Dermis blood vessel endothelial cell (primary cell): ENCODE measurements around the gene MRPL10. TPM values are rescaled to one million over a fixed set of nuclear protein-coding genes. Genes with fewer than 3 reads are reported as not detected.

Experiments
- DNase-seq: peaks from one replicate; pipeline ENCODE4 v3.0.0; 2010
- total RNA-seq: library from RNA; depleted of rRNA; stranded (reverse); fragments of >200 nt; gene quantifications from 2 replicates; pipeline ENCODE4 v1.2.3, GENCODE V29; 2014

MRPL10 gene
- total RNA-seq, 1 donor from 2014 or later = 19.9 TPM

- no peak for DNase-seq
These were observed 7.7 kb upstream of the MRPL10 start for GRCh38 chr17:47839071-47839470.

GRCh38 chr17:47838636-47839035 is 7.3 kb upstream of the MRPL10 start:
- DNase-seq = no peak

GRCh38 chr17:47837401-47838039 is 6.2 kb upstream of the MRPL10 start:
- DNase-seq = no peak

GRCh38 chr17:47836601-47837000 is 5.3 kb upstream of the MRPL10 start:
- DNase-seq = no peak

- peak; percentile 67 for DNase-seq
These were observed 3.4 kb upstream of the MRPL10 start for GRCh38 chr17:47834756-47835155.

- DNase-seq = no peak
These were observed 590 bp upstream of the MRPL10 start for GRCh38 chr17:47831934-47832327.

GRCh38 chr17:47830396-47831002 is 842 bp downstream of the MRPL10 start:
- no peak for DNase-seq

- no peak for DNase-seq
These were observed 1.5 kb downstream of the MRPL10 start for GRCh38 chr17:47829870-47830269.

GRCh38 chr17:47823519-47823918 is 7.8 kb downstream of the MRPL10 start:
- DNase-seq = no peak

GRCh38 chr17:47822785-47823184 is 8.6 kb downstream of the MRPL10 start:
- DNase-seq = no peak

- DNase-seq = peak; percentile 95
These were observed 9.6 kb downstream of the MRPL10 start, which contains the start of gene OSBPL7 for GRCh38 chr17:47821424-47822391. TSS of gene OSBPL7 (minus strand) at chr17:47821794. CDS start at chr17:47820278, 1,516 bp downstream.

GRCh38 chr17:47821031-47821423 is 10.3 kb downstream of the MRPL10 start:
- no peak for DNase-seq

- no peak for DNase-seq
These were observed 11.1 kb downstream of the MRPL10 start for GRCh38 chr17:47820033-47820789.

- DNase-seq = no peak
These were observed 11.9 kb downstream of the MRPL10 start for GRCh38 chr17:47819475-47819874.

GRCh38 chr17:47818002-47818695 is 13.2 kb downstream of the MRPL10 start:
- DNase-seq = no peak

GRCh38 chr17:47816947-47817346 is 14.4 kb downstream of the MRPL10 start:
- DNase-seq = no peak

- DNase-seq = no peak
These were observed 15.1 kb downstream of the MRPL10 start for GRCh38 chr17:47816111-47816735.

- DNase-seq = no peak
These were observed 16.0 kb downstream of the MRPL10 start for GRCh38 chr17:47815106-47815918.

- no peak for DNase-seq
These were observed 17.8 kb downstream of the MRPL10 start for GRCh38 chr17:47813512-47814031.

- DNase-seq = no peak
These were observed 18.3 kb downstream of the MRPL10 start for GRCh38 chr17:47813077-47813476.
